Fibroblast of villous mesenchyme (primary cell): Measurements from ENCODE around the gene ITGAV. TPM values are rescaled to one million over a fixed set of nuclear protein-coding genes. Genes with fewer than 3 reads are reported as not detected.

ENCODE experiments used
- DNase-seq: peaks from one replicate; pipeline ENCODE4 v3.0.0-alpha.2; 2010; ENCODE audit warnings: low read depth
- H3K4me3 ChIP-seq: 2 replicates; pipeline ENCODE4 v1.5.1; 2011; ENCODE audit warnings: low read depth, mild to moderate bottlenecking, low read length
- total RNA-seq: library from RNA; depleted of rRNA; stranded (reverse); fragments of >200 nt; gene quantifications from 2 replicates; pipeline ENCODE4 v1.2.3, GENCODE V29; 2012
- TF ChIP-seq, protein P1 (sequence below): IDR thresholded peaks from 2 replicates; pipeline ENCODE4 v1.5.1; 2012; ENCODE audit warnings: low read depth, mild to moderate bottlenecking, low read length; ENCODE audit not compliant: insufficient read depth

ITGAV gene
- total RNA-seq, 1 donor: 417 TPM

DNA sequence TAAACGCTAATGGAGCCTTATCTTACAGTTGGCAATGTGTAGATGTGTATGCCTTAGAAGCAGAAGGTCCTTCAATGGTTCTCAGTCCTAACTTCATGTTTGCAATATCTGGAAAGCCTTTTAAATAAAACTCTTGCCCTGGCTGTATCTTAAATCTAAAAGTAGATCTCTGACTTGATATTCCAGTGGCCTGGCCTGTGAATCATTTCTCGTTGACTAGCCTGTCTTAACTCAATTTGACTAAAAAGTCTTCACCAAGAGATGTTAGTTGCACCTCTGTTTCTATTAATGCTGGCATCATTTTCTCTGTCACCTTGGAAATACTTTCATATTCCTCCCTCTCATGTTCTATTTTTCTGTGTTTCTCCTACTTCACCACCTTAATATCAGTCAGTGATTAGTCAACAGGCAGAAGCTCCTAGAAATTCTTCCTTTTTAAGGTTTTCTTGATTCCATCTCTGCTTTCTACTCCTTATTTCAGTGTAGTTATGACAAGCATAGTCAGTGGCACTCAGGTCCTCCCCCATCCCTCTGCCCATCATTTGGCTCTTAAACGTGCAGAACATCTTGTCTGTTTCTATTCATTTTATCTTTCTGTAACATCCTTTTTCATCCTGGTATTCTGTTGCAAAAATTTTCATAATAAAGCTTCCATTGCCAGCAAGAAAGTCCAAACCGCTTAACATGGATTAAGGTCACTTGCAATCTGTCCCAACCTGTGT lies 4.3 kb downstream of the ITGAV start:
- no peak overlapping the region for H3K4me3 ChIP-seq
- TF ChIP-seq, protein P1, sequence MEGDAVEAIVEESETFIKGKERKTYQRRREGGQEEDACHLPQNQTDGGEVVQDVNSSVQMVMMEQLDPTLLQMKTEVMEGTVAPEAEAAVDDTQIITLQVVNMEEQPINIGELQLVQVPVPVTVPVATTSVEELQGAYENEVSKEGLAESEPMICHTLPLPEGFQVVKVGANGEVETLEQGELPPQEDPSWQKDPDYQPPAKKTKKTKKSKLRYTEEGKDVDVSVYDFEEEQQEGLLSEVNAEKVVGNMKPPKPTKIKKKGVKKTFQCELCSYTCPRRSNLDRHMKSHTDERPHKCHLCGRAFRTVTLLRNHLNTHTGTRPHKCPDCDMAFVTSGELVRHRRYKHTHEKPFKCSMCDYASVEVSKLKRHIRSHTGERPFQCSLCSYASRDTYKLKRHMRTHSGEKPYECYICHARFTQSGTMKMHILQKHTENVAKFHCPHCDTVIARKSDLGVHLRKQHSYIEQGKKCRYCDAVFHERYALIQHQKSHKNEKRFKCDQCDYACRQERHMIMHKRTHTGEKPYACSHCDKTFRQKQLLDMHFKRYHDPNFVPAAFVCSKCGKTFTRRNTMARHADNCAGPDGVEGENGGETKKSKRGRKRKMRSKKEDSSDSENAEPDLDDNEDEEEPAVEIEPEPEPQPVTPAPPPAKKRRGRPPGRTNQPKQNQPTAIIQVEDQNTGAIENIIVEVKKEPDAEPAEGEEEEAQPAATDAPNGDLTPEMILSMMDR: no peak
- DNase-seq: no peak

- TF ChIP-seq, protein P1: no peak
- H3K4me3 ChIP-seq: no peak overlapping the region
- DNase-seq: no peak
Observed at GRCh38 chr2:186595219-186595618, 5.4 kb downstream of the ITGAV start.

DNA sequence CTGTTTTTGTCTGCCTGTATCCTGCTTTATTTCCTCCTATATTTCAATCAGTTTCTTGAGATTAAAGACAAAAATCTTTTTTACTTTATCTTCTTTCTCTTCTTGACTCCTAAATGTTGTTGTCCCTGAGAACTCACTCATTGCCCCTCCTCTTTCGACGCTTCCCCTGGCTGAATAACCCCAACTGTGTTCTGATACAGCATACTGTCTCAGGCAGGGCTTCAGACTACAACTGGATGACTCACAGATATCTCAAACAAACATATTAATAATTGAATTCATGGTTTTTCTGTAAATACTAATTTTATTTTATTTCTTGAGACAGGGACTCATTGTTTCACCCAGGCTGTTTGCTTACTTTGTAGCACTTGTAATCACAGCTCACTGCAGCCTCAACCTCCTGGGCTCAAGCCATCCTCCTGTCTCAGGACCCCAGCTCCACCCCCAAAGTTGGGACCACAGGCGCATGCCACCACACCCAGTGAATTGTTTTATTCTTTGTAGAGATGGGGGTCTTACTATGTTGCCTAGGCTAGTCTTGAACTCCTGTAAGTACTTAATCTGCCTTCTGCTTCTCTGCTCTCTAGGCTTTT lies 9.4 kb downstream of the ITGAV start:
- TF ChIP-seq, protein P1: no peak
- DNase-seq: no peak
- no peak overlapping the region for H3K4me3 ChIP-seq

GRCh38 chr2:186603286-186603685 lies 13.4 kb downstream of the ITGAV start:
- H3K4me3 ChIP-seq: no peak overlapping the region
- peak; percentile 77 for DNase-seq
- TF ChIP-seq, protein P1: no peak

DNA sequence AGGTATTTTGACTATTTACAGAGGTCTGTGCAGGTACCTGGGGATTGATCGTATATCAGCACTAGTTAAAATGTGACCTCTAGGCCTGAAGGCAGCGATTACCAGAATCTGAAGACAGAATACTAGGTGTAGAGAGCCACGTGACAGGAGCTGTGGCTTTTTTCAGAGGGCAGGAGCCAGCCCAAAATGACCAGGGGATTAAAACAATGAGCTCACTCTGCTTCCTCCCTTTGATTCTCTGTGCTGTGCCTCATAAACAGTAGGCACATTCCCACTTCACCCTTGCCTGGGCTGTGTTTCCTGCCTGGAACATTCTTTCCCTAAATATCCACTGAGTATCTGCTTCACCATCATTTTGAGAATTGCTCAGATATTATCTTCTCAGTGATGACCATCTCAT lies 15.2 kb downstream of the ITGAV start:
- H3K4me3 ChIP-seq: no peak overlapping the region
- DNase-seq: peak; percentile 30
- TF ChIP-seq, protein P1: no peak

GRCh38 chr2:186607660-186608324 lies 17.9 kb downstream of the ITGAV start:
- no peak for DNase-seq
- no peak overlapping the region for H3K4me3 ChIP-seq
- TF ChIP-seq, protein P1: no peak
